K562 (cell line): ENCODE data around the gene LRRK2.

Experiments used
- ELF4 ChIP-seq: fragments of 450-650 bp; formaldehyde crosslinking; IDR thresholded peaks from 2 replicates; pipeline ENCODE4 v1.4.0; 2022; ENCODE audit warnings: missing genetic modification characterization
- NR3C1 ChIP-seq: sonication (generic); formaldehyde crosslinking; IDR thresholded peaks from 2 replicates; pipeline ENCODE4 v1.8.1; 2022; ENCODE audit warnings: missing genetic modification reagents
- TARDBP ChIP-seq: fragments of 450-650 bp; IDR thresholded peaks from 2 replicates; pipeline ENCODE4 v1.6.1; 2016
- TF ChIP-seq, protein P1 (sequence below): fragments of 250-450 bp; sonication (Bioruptor Pico); IDR thresholded peaks from 2 replicates; pipeline ENCODE4 v1.5.0; 2021
- TF ChIP-seq, protein P2 (sequence below), 2 experiments: fragments of 450-650 bp in 1 of 2; sonication (generic) in 1 of 2; formaldehyde crosslinking in 1 of 2; IDR thresholded peaks in 1 of 2; conservative IDR thresholded peaks in 1 of 2; 2 replicates each; pipeline versions ENCODE4 v1.6.1 to v1.8.1; 2016 to 2023; ENCODE audit warnings: mild to moderate bottlenecking in 2 of 2, moderate library complexity in 2 of 2, inconsistent platforms in 1 of 2, missing genetic modification reagents in 1 of 2
- TF ChIP-seq, protein P3 (sequence below): sonication (generic); formaldehyde crosslinking; IDR thresholded peaks from 2 replicates; pipeline ENCODE4 v1.8.0; 2022; ENCODE audit warnings: mild to moderate bottlenecking, low read depth, missing genetic modification reagents

DNA sequence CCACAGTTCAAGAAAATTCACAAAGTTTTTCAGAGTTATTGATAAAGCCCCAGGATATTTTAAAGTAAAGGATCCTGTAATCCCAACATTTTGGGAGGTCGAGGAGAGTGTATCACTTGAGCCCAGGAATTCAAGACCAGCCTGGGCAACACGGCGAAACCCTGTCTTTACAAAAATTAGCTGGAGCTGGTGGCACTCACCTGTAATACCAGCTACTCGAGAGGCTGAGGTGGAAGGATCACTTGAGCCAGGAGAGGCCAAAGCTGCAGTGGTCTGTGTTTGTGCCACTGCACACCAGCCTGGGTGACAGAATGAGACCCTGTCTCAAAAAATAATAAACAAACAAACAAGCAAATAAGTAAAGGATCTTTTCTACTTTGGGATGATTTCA is 39.5 kb upstream of the LRRK2 start:
- no peak for TF ChIP-seq NR3C1 (CRISPR knock-in tag)
- no peak for TF ChIP-seq TARDBP
- TF ChIP-seq ELF4 (CRISPR knock-in tag): no peak
- TF ChIP-seq, protein P1, sequence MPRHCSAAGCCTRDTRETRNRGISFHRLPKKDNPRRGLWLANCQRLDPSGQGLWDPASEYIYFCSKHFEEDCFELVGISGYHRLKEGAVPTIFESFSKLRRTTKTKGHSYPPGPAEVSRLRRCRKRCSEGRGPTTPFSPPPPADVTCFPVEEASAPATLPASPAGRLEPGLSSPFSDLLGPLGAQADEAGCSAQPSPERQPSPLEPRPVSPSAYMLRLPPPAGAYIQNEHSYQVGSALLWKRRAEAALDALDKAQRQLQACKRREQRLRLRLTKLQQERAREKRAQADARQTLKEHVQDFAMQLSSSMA: no peak
- TF ChIP-seq, protein P2, sequence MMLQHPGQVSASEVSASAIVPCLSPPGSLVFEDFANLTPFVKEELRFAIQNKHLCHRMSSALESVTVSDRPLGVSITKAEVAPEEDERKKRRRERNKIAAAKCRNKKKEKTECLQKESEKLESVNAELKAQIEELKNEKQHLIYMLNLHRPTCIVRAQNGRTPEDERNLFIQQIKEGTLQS (IDR thresholded peaks at IDR 0.05): no peak
- TF ChIP-seq, protein P2 (CRISPR knock-in tag; conservative IDR thresholded peaks at IDR 0.05): no peak
- TF ChIP-seq, protein P3, sequence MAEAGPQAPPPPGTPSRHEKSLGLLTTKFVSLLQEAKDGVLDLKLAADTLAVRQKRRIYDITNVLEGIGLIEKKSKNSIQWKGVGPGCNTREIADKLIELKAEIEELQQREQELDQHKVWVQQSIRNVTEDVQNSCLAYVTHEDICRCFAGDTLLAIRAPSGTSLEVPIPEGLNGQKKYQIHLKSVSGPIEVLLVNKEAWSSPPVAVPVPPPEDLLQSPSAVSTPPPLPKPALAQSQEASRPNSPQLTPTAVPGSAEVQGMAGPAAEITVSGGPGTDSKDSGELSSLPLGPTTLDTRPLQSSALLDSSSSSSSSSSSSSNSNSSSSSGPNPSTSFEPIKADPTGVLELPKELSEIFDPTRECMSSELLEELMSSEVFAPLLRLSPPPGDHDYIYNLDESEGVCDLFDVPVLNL (CRISPR knock-in tag): no peak
